Duodenal mucosa (tissue), 2 donors: ENCODE data around the gene MRPL57.
"Not testable (repeated sequence)": the region's sequence is repeated elsewhere in the genome, so short reads cannot be mapped to it uniquely, and the experiment has no call there.

Source experiments
- H3K27ac ChIP-seq: one replicate; pipeline ENCODE4 v1.7.0; 2013; ENCODE audit warnings: low read depth, low read length
- H3K27me3 ChIP-seq, 2 donors: one replicate each; pipeline ENCODE4 v1.7.0; 2013; ENCODE audit warnings: low read length in 2 of 2, control low read depth in 1 of 2; ENCODE audit not compliant: insufficient read depth in 2 of 2, control insufficient read depth in 1 of 2
- H3K36me3 ChIP-seq, 2 donors: one replicate each; pipeline ENCODE4 v1.7.0; 2013; ENCODE audit warnings: low read length in 2 of 2, control low read depth in 1 of 2; ENCODE audit not compliant: insufficient read depth in 2 of 2, control insufficient read depth in 1 of 2
- H3K4me1 ChIP-seq, 2 donors: one replicate each; pipeline ENCODE4 v1.7.0; 2013; ENCODE audit warnings: low read length in 2 of 2, control low read depth in 1 of 2; ENCODE audit not compliant: insufficient read depth in 2 of 2, control insufficient read depth in 1 of 2
- H3K4me3 ChIP-seq, 2 donors: one replicate each; pipeline ENCODE4 v1.7.0; 2013; ENCODE audit warnings: low read length in 2 of 2, low read depth in 1 of 2
- H3K9ac ChIP-seq, 2 donors: one replicate each; pipeline ENCODE4 v1.7.0; 2013; ENCODE audit warnings: low read length in 2 of 2, low read depth in 1 of 2
- H3K9me3 ChIP-seq, 2 donors: one replicate each; pipeline ENCODE4 v1.7.0; 2013; ENCODE audit warnings: low read length in 2 of 2, control low read depth in 1 of 2; ENCODE audit not compliant: control insufficient read depth in 1 of 2

Gene MRPL57

GRCh38 chr13:21181671-21182070 is 5.2 kb downstream of the MRPL57 start:
- peaks cover 4 to 8% of the 10 kb centered on the region in 2 donors for H3K4me1 ChIP-seq
- H3K27ac ChIP-seq: no peak overlapping the region
- H3K9ac ChIP-seq: no peak overlapping the region

GRCh38 chr13:21186410-21186809 is 10.0 kb downstream of the MRPL57 start:
- H3K9ac ChIP-seq, H3K36me3 ChIP-seq, H3K4me3 ChIP-seq, H3K4me1 ChIP-seq, H3K27me3 ChIP-seq, H3K27ac ChIP-seq, H3K9me3 ChIP-seq: not testable (repeated sequence)

More at GRCh38 chr13:21181671-21182070, 5.2 kb downstream of the MRPL57 start:
- Histone ChIP-seq H3K36me3 (no peaks in the 10 kb centered on the region), H3K4me3 (no peak overlapping the region), H3K27me3 (no peaks in the 10 kb centered on the region), H3K9me3 (no peaks in the 10 kb centered on the region)

GRCh38 chr13:21194756-21195155 is 18.3 kb downstream of the MRPL57 start:
- not testable (repeated sequence) for H3K4me3 ChIP-seq, H3K27me3 ChIP-seq, H3K9ac ChIP-seq, H3K9me3 ChIP-seq, H3K4me1 ChIP-seq, H3K36me3 ChIP-seq, H3K27ac ChIP-seq

GRCh38 chr13:21197606-21198225 is 21.3 kb downstream of the MRPL57 start:
- not testable (repeated sequence) for H3K9me3 ChIP-seq, H3K4me1 ChIP-seq, H3K27ac ChIP-seq, H3K36me3 ChIP-seq, H3K9ac ChIP-seq, H3K4me3 ChIP-seq, H3K27me3 ChIP-seq

- not testable (repeated sequence) for H3K36me3 ChIP-seq, H3K9ac ChIP-seq, H3K4me1 ChIP-seq, H3K9me3 ChIP-seq, H3K4me3 ChIP-seq, H3K27ac ChIP-seq, H3K27me3 ChIP-seq
Measured at GRCh38 chr13:21198391-21198790, 21.9 kb downstream of the MRPL57 start.

- not testable (repeated sequence) for H3K4me3 ChIP-seq, H3K27me3 ChIP-seq, H3K36me3 ChIP-seq, H3K9ac ChIP-seq, H3K4me1 ChIP-seq, H3K27ac ChIP-seq, H3K9me3 ChIP-seq
Measured at GRCh38 chr13:21201456-21202190, 25.2 kb downstream of the MRPL57 start.

- Histone ChIP-seq H3K9ac (no peak overlapping the region), H3K27me3 (no peaks in the 10 kb centered on the region), H3K36me3 (no peaks in the 10 kb centered on the region), H3K9me3 (no peaks in the 10 kb centered on the region), H3K4me3 (no peak overlapping the region), H3K4me1 (no peaks in the 10 kb centered on the region), H3K27ac (no peak overlapping the region)
Measured at GRCh38 chr13:21202767-21203531, 26.5 kb downstream of the MRPL57 start.

GRCh38 chr13:21208652-21209154 is 32.2 kb downstream of the MRPL57 start:
- Histone ChIP-seq H3K9me3 (no peaks in the 10 kb centered on the region), H3K27me3 (no peaks in the 10 kb centered on the region), H3K9ac (no peak overlapping the region), H3K27ac (no peak overlapping the region), H3K4me3 (no peak overlapping the region), H3K36me3 (no peaks in the 10 kb centered on the region), H3K4me1 (no peaks in the 10 kb centered on the region)

GRCh38 chr13:21212138-21212775 is 35.8 kb downstream of the MRPL57 start:
- no peaks in the 10 kb centered on the region for H3K4me1 ChIP-seq
- H3K9ac ChIP-seq: no peak overlapping the region
- H3K4me3 ChIP-seq: no peak overlapping the region
- H3K9me3 ChIP-seq: no peaks in the 10 kb centered on the region
- H3K27ac ChIP-seq: no peak overlapping the region
- H3K36me3 ChIP-seq: no peaks in the 10 kb centered on the region
- no peaks in the 10 kb centered on the region for H3K27me3 ChIP-seq

- H3K4me3 ChIP-seq, H3K36me3 ChIP-seq, H3K9me3 ChIP-seq, H3K27ac ChIP-seq, H3K9ac ChIP-seq, H3K27me3 ChIP-seq, H3K4me1 ChIP-seq: not testable (repeated sequence)
Measured at GRCh38 chr13:21215419-21215818, 39.0 kb downstream of the MRPL57 start.
